HEK293 (cell line): ENCODE results near the gene SRD5A3.

Experiments
- CTCF ChIA-PET: fragments of 350-600 bp; formaldehyde crosslinking; extraction: SDS; loops from one replicate; lab custom pipeline; 2021; ENCODE audit warnings: antibody characterized with exemption; lab: Yijun Ruan, JAX
- POLR2A ChIA-PET: fragments of 300-600 bp; formaldehyde crosslinking; extraction: SDS; loops from one replicate; lab custom pipeline; 2020; ENCODE audit warnings: antibody characterized with exemption, inconsistent platforms; lab: Yijun Ruan, JAX
- H3K27ac ChIP-seq: fragments of 200-500 bp; sonication (Bioruptor generic); 2 replicates; pipeline ENCODE4 v1.5.1; 2014; ENCODE audit warnings: low read depth, low read length, control low read depth, inconsistent platforms; ENCODE audit errors: extremely low read depth
- H3K36me3 ChIP-seq, 2 experiments: fragments of 200-500 bp in 1 of 2; sonication (Bioruptor generic) in 1 of 2; 1 replicate in 1 of 2; 2 replicates in 1 of 2; pipeline ENCODE4 v1.5.1; 2014 to 2017; ENCODE audit warnings: inconsistent platforms in 2 of 2, low read length in 2 of 2; ENCODE audit not compliant: control insufficient read depth in 2 of 2, insufficient read depth in 1 of 2
- H3K4me1 ChIP-seq: fragments of 200-500 bp; sonication (Bioruptor generic); 2 replicates; pipeline ENCODE4 v1.5.1; 2014; ENCODE audit warnings: mild to moderate bottlenecking, low read length, inconsistent platforms; ENCODE audit not compliant: control insufficient read depth, insufficient read depth
- H3K4me3 ChIP-seq: 2 replicates; pipeline ENCODE4 v1.5.1; 2011; ENCODE audit warnings: low read depth, mild to moderate bottlenecking, control low read depth, low read length, moderate library complexity
- H3K9me3 ChIP-seq: fragments of 200-500 bp; sonication (Bioruptor generic); 2 replicates; pipeline ENCODE4 v1.5.1; 2014; ENCODE audit warnings: low read depth, low read length, inconsistent platforms; ENCODE audit not compliant: control insufficient read depth, insufficient read depth
- KLF16 ChIP-seq: fragments of 450-650 bp; formaldehyde crosslinking; IDR thresholded peaks from 2 replicates; pipeline ENCODE4 v1.5.1; 2017; ENCODE audit warnings: missing biosample characterization, missing genetic modification characterization
- KLF17 ChIP-seq: fragments of 450-650 bp; formaldehyde crosslinking; IDR thresholded peaks from 2 replicates; pipeline ENCODE4 v1.5.1; 2016; ENCODE audit warnings: missing biosample characterization, missing genetic modification characterization
- PRDM1 ChIP-seq: fragments of 450-650 bp; formaldehyde crosslinking; IDR thresholded peaks from 2 replicates; pipeline ENCODE4; 2016; ENCODE audit warnings: missing biosample characterization, missing genetic modification characterization
- PRDM10 ChIP-seq: fragments of 450-650 bp; formaldehyde crosslinking; IDR thresholded peaks from 2 replicates; pipeline ENCODE4 v1.5.1; 2016; ENCODE audit warnings: missing biosample characterization, missing genetic modification characterization
- ZBTB21 ChIP-seq: fragments of 450-650 bp; formaldehyde crosslinking; IDR thresholded peaks from 2 replicates; pipeline ENCODE4 v1.5.1; 2017; ENCODE audit warnings: missing biosample characterization, missing genetic modification characterization
- ZBTB7A ChIP-seq: fragments of 450-650 bp; formaldehyde crosslinking; IDR thresholded peaks from 2 replicates; pipeline ENCODE4 v1.5.1; 2016; ENCODE audit warnings: low read depth, missing biosample characterization, missing genetic modification characterization
- ZFP37 ChIP-seq: fragments of 450-650 bp; formaldehyde crosslinking; IDR thresholded peaks from 2 replicates; pipeline ENCODE4 v1.5.1; 2016; ENCODE audit warnings: missing biosample characterization, missing genetic modification characterization
- ZNF175 ChIP-seq: fragments of 450-650 bp; formaldehyde crosslinking; IDR thresholded peaks from 2 replicates; pipeline ENCODE4 v1.5.1; 2016; ENCODE audit warnings: missing biosample characterization, missing genetic modification characterization
- ZNF26 ChIP-seq: fragments of 450-650 bp; formaldehyde crosslinking; IDR thresholded peaks from 2 replicates; pipeline ENCODE4 v1.5.1; 2016; ENCODE audit warnings: missing biosample characterization, missing genetic modification characterization
- ZNF280C ChIP-seq: fragments of 450-650 bp; formaldehyde crosslinking; IDR thresholded peaks from 2 replicates; pipeline ENCODE4 v1.5.1; 2016; ENCODE audit warnings: missing biosample characterization, missing genetic modification characterization
- ZNF335 ChIP-seq: fragments of 450-650 bp; formaldehyde crosslinking; conservative IDR thresholded peaks from 2 replicates; pipeline ENCODE4 v1.5.1; 2016; ENCODE audit warnings: missing biosample characterization, missing genetic modification characterization
- ZNF423 ChIP-seq: fragments of 450-650 bp; formaldehyde crosslinking; IDR thresholded peaks from 2 replicates; pipeline ENCODE4 v1.5.1; 2016; ENCODE audit warnings: missing biosample characterization, missing genetic modification characterization
- ZNF510 ChIP-seq: fragments of 450-650 bp; formaldehyde crosslinking; IDR thresholded peaks from 2 replicates; pipeline ENCODE4 v1.5.1; 2018; ENCODE audit warnings: mild to moderate bottlenecking, missing genetic modification characterization, missing biosample characterization; ENCODE audit not compliant: insufficient replicate concordance
- ZNF561 ChIP-seq: fragments of 450-650 bp; IDR thresholded peaks from 2 replicates; pipeline ENCODE4 v1.5.1; 2018; ENCODE audit warnings: missing biosample characterization, missing genetic modification characterization, borderline replicate concordance
- ZNF600 ChIP-seq: fragments of 450-650 bp; formaldehyde crosslinking; IDR thresholded peaks from 2 replicates; pipeline ENCODE4 v1.5.1; 2016; ENCODE audit warnings: missing biosample characterization, missing genetic modification characterization
- ZNF660 ChIP-seq: fragments of 450-650 bp; IDR thresholded peaks from 2 replicates; pipeline ENCODE4 v1.5.1; 2018; ENCODE audit warnings: missing biosample characterization, mild to moderate bottlenecking, missing genetic modification characterization
- ZNF837 ChIP-seq: fragments of 450-650 bp; formaldehyde crosslinking; IDR thresholded peaks from 2 replicates; pipeline ENCODE4 v1.5.1; 2016; ENCODE audit warnings: missing biosample characterization, missing genetic modification characterization

The SRD5A3 gene

GRCh38 chr4:55346851-55347255 lies 811 bp downstream of the SRD5A3 start:
- no peak for TF ChIP-seq ZNF837 (tag by site-specific recombination)
- TF ChIP-seq KLF16 (tag by site-specific recombination) = no peak
- no peak for TF ChIP-seq ZBTB21 (tag by site-specific recombination)
- TF ChIP-seq ZNF280C (tag by site-specific recombination) = no peak
- TF ChIP-seq KLF17 (tag by site-specific recombination) = no peak
- no peak for TF ChIP-seq ZFP37 (tag by site-specific recombination)
- TF ChIP-seq ZNF335 = peak; percentile 16; the same call in 1 of the 2 replicates
- H3K4me3 ChIP-seq = peak overlapping the region; percentile 70
- no peaks in the 10 kb centered on the region for H3K9me3 ChIP-seq
- POLR2A ChIA-PET = interaction anchor here (1.7 kb wide), 1 partner anchor 48 kb away, joined by 8 read pairs; the partner anchor contains the start of gene TMEM165
- peaks cover 0 to 5% of the 10 kb centered on the region in 2 experiments; a peak in 1 of 3 replicates for H3K36me3 ChIP-seq
- H3K4me1 ChIP-seq = no peaks in the 10 kb centered on the region
- peak overlapping the region; percentile 76; the same call in 1 of the 2 replicates for H3K27ac ChIP-seq
- CTCF ChIA-PET = interaction anchor here (0.6 to 2.5 kb wide), 7 partner anchors 15 to 376 kb away, joined by 3 to 8 read pairs (median 3); no protein-coding TSS in a partner anchor

- Histone ChIP-seq H3K36me3 (peaks cover 0 to 13% of the 10 kb centered on the region in 2 experiments; a peak in 1 of 3 replicates), H3K9me3 (no peaks in the 10 kb centered on the region), H3K27ac (no peak overlapping the region), H3K4me1 (no peaks in the 10 kb centered on the region), H3K4me3 (no peak overlapping the region)
- TF ChIP-seq ZNF660 (tag by site-specific recombination) = 0 out of 2 replicates have a peak, but pooled peaks have one; percentile 9
- no peak for TF ChIP-seq ZNF26 (tag by site-specific recombination)
- no peak for TF ChIP-seq ZNF561 (tag by site-specific recombination)
- TF ChIP-seq ZNF175 (tag by site-specific recombination) = no peak
- TF ChIP-seq ZNF600 (tag by site-specific recombination) = no peak
- TF ChIP-seq ZNF510 = no peak
- TF ChIP-seq PRDM10 = peak; percentile 50
- no peak for TF ChIP-seq PRDM1
- no peak for TF ChIP-seq ZBTB7A (tag by site-specific recombination)
- TF ChIP-seq ZNF423 (tag by site-specific recombination) = no peak
- POLR2A ChIA-PET = no interaction called here
- CTCF ChIA-PET = interaction anchor here (0.6 to 1.7 kb wide), 4 partner anchors 14 to 372 kb away, joined by 3 to 5 read pairs (median 3); no protein-coding TSS in a partner anchor
These were observed 1.7 kb downstream of the SRD5A3 start for GRCh38 chr4:55347610-55348228.
